Tibial artery (tissue), 4 donors: ENCODE measurements around the gene SUN2.

Experiments
- DNase-seq, 2 donors: peaks; one replicate each; pipeline ENCODE4 v3.0.0-alpha.2; 2019
- H3K27ac ChIP-seq, 2 donors: fragments of 200-600 bp; sonication (generic) in 1 of 2; 1 replicate in 1 of 2; 2 replicates in 1 of 2; pipeline ENCODE4 v1.5.1; 2018 to 2019; ENCODE audit warnings: mild to moderate bottlenecking in 1 of 2
- H3K27me3 ChIP-seq, 2 donors: fragments of 200-600 bp; sonication (generic) in 1 of 2; one replicate each; pipeline versions ENCODE4 v1.5.1 to v1.6.0; 2016 to 2019
- H3K36me3 ChIP-seq, 3 donors: fragments of 200-600 bp; sonication (generic) in 2 of 3; one replicate each; pipeline ENCODE4 v1.5.1; 2016 to 2019; ENCODE audit warnings: mild to moderate bottlenecking in 2 of 3
- H3K4me1 ChIP-seq, 4 donors: fragments of 200-600 bp; sonication (generic) in 2 of 4; 1 replicate in 3 of 4; 2 replicates in 1 of 4; pipeline ENCODE4 v1.5.1; 2016 to 2019
- H3K4me3 ChIP-seq, 2 donors: fragments of 200-600 bp; sonication (generic) in 1 of 2; 1 replicate in 1 of 2; 2 replicates in 1 of 2; pipeline ENCODE4 v1.5.1; 2018 to 2019; ENCODE audit warnings: mild to moderate bottlenecking in 2 of 2
- H3K9me3 ChIP-seq, 3 donors: fragments of 200-600 bp; sonication (generic) in 1 of 3; one replicate each; pipeline ENCODE4 v1.5.1; 2016 to 2019
- CTCF ChIP-seq, 2 experiments: fragments of 200-600 bp in 1 of 2; fragments of 450-650 bp in 1 of 2; IDR thresholded peaks; one replicate each; pipeline ENCODE4 v1.5.1; 2017 to 2019; ENCODE audit warnings: antibody characterized with exemption in 2 of 2, mild to moderate bottlenecking in 1 of 2, moderate library complexity in 1 of 2
- intact Hi-C: fragments of 100-400 bp; cut with DNase I; formaldehyde crosslinking; loops from one replicate; pipeline ENCODE4 v1.15.0; 2023; ENCODE audit warnings: low total_unique reads

The SUN2 gene

GRCh38 chr22:38770257-38770949 lies 14.6 kb upstream of the SUN2 start:
- intact Hi-C loops: loop anchor here (10.0 kb wide), 1 partner anchor 354 kb away; no protein-coding TSS in a partner anchor
- no peak for DNase-seq
- no peak for TF ChIP-seq CTCF (IDR thresholded peaks at IDR 0.05)

GRCh38 chr22:38768036-38768435 lies 12.2 kb upstream of the SUN2 start:
- H3K4me3 ChIP-seq: no peak overlapping the region
- no peak overlapping the region for H3K27ac ChIP-seq
- peaks cover 0 to 15% (median 5%) of the 10 kb centered on the region in 4 donors for H3K4me1 ChIP-seq
- H3K36me3 ChIP-seq: no peaks in the 10 kb centered on the region
- intact Hi-C loops: loop anchor here (2.0 to 5.0 kb wide), 2 partner anchors 94 to 235 kb away; no protein-coding TSS in a partner anchor
- TF ChIP-seq CTCF (IDR thresholded peaks at IDR 0.05): no peak
- peak in 1 of 2 donors; percentile 63 for DNase-seq
- no peaks in the 10 kb centered on the region for H3K9me3 ChIP-seq
- H3K27me3 ChIP-seq: peaks cover 0 to 22% of the 10 kb centered on the region in 2 donors

More at GRCh38 chr22:38770257-38770949, 14.6 kb upstream of the SUN2 start:
- Histone ChIP-seq H3K36me3 (no peaks in the 10 kb centered on the region), H3K9me3 (no peaks in the 10 kb centered on the region), H3K27me3 (peaks cover 0 to 19% of the 10 kb centered on the region in 2 donors), H3K27ac (no peak overlapping the region), H3K4me1 (peaks cover 0 to 10% (median 0%) of the 10 kb centered on the region in 4 donors), H3K4me3 (no peak overlapping the region)

GRCh38 chr22:38767313-38767712 lies 11.5 kb upstream of the SUN2 start:
- intact Hi-C loops: loop anchor here (5.0 kb wide), 1 partner anchor 95 kb away; no protein-coding TSS in a partner anchor

GRCh38 chr22:38766076-38766777 lies 10.4 kb upstream of the SUN2 start:
- no peaks in the 10 kb centered on the region for H3K36me3 ChIP-seq
- intact Hi-C loops: loop anchor here (5.0 kb wide), 1 partner anchor 96 kb away; no protein-coding TSS in a partner anchor
- peaks cover 0 to 15% (median 5%) of the 10 kb centered on the region in 4 donors for H3K4me1 ChIP-seq
- H3K4me3 ChIP-seq: no peak overlapping the region
- peak; percentile 26 to 54 for TF ChIP-seq CTCF (IDR thresholded peaks at IDR 0.05)
- no peaks in the 10 kb centered on the region for H3K9me3 ChIP-seq
- peaks cover 0 to 31% of the 10 kb centered on the region in 2 donors for H3K27me3 ChIP-seq
- no peak for DNase-seq
- no peak overlapping the region for H3K27ac ChIP-seq

More at GRCh38 chr22:38767313-38767712, 11.5 kb upstream of the SUN2 start:
- no peak overlapping the region for H3K27ac ChIP-seq
- H3K9me3 ChIP-seq: no peaks in the 10 kb centered on the region
- H3K4me3 ChIP-seq: no peak overlapping the region
- peaks cover 0 to 28% of the 10 kb centered on the region in 2 donors for H3K27me3 ChIP-seq
- peak in 1 of 2 donors; percentile 64 for DNase-seq
- H3K36me3 ChIP-seq: no peaks in the 10 kb centered on the region
- H3K4me1 ChIP-seq: peaks cover 0 to 15% (median 5%) of the 10 kb centered on the region in 4 donors
- TF ChIP-seq CTCF (IDR thresholded peaks at IDR 0.05): no peak

- Histone ChIP-seq H3K27ac (no peak overlapping the region), H3K36me3 (no peaks in the 10 kb centered on the region), H3K27me3 (peaks cover 0 to 29% of the 10 kb centered on the region in 2 donors), H3K9me3 (no peaks in the 10 kb centered on the region), H3K4me3 (no peak overlapping the region), H3K4me1 (peaks cover 0 to 15% (median 2%) of the 10 kb centered on the region in 4 donors)
- TF ChIP-seq CTCF (IDR thresholded peaks at IDR 0.05): no peak
- intact Hi-C loops: no loop called here
- DNase-seq: no peak
These were observed 6.8 kb upstream of the SUN2 start for GRCh38 chr22:38762551-38762983.
